K562 (cell line): ENCODE results near the gene KIF25. TPM values are rescaled to one million over a fixed set of nuclear protein-coding genes. Genes with fewer than 3 reads are reported as not detected.

Experiments used
- CREB1 ChIP-seq, 2 experiments: sonication (generic) in 1 of 2; formaldehyde crosslinking in 1 of 2; IDR thresholded peaks; 2 replicates each; pipeline versions ENCODE4 v1.6.1 to v1.8.0; 2012 to 2022; ENCODE audit warnings: inconsistent platforms in 1 of 2, mild to moderate bottlenecking in 1 of 2, missing genetic modification reagents in 1 of 2, moderate library complexity in 1 of 2
- DIDO1 ChIP-seq: fragments of 450-650 bp; IDR thresholded peaks from 2 replicates; pipeline ENCODE4 v1.6.1; 2016; ENCODE audit warnings: low read depth, missing biosample characterization, missing genetic modification characterization
- EP300 ChIP-seq: IDR thresholded peaks from 2 replicates; pipeline ENCODE4 v1.6.1; 2012; ENCODE audit warnings: low read length, improper control_type of control experiment
- ETV5 ChIP-seq: sonication (generic); formaldehyde crosslinking; IDR thresholded peaks from 2 replicates; pipeline ENCODE4 v1.4.0; 2020; ENCODE audit warnings: low read depth, mild to moderate bottlenecking, missing genetic modification reagents
- FOXA3 ChIP-seq, 2 experiments: fragments of 450-650 bp in 1 of 2; sonication (generic) in 1 of 2; formaldehyde crosslinking; IDR thresholded peaks in 1 of 2; conservative IDR thresholded peaks in 1 of 2; 2 replicates each; pipeline versions ENCODE4 v1.4.0 to v1.8.0; 2020 to 2022; ENCODE audit warnings: mild to moderate bottlenecking in 2 of 2, missing genetic modification reagents in 1 of 2
- HDAC2 ChIP-seq: fragments of 450-650 bp; IDR thresholded peaks from 2 replicates; pipeline ENCODE4 v1.6.1; 2016; ENCODE audit warnings: mild to moderate bottlenecking
- IRF2 ChIP-seq: sonication (generic); formaldehyde crosslinking; IDR thresholded peaks from 2 replicates; pipeline ENCODE4 v1.8.1; 2022; ENCODE audit warnings: mild to moderate bottlenecking, missing genetic modification reagents
- JUND ChIP-seq, 2 experiments: IDR thresholded peaks; 2 replicates in 1 of 2; 3 replicates in 1 of 2; pipeline ENCODE4 v1.6.1; 2011; ENCODE audit warnings: borderline replicate concordance in 2 of 2, low read depth in 2 of 2, low read length in 2 of 2, improper control_type of control experiment in 1 of 2, missing biosample characterization in 1 of 2, missing genetic modification characterization in 1 of 2, missing genetic modification reagents in 1 of 2
- MAFK ChIP-seq: IDR thresholded peaks from 2 replicates; pipeline ENCODE4 v1.6.1; 2011; ENCODE audit warnings: low read length, improper control_type of control experiment
- NCOR1 ChIP-seq: fragments of 450-650 bp; IDR thresholded peaks from 2 replicates; pipeline ENCODE4 v1.6.1; 2016; ENCODE audit warnings: mild to moderate bottlenecking, moderate library complexity
- PTRF ChIP-seq: fragments of 450-650 bp; IDR thresholded peaks from 2 replicates; pipeline ENCODE4 v1.6.1; 2016; ENCODE audit warnings: mild to moderate bottlenecking, missing genetic modification characterization, missing compliant biosample characterization
- SMARCC2 ChIP-seq: fragments of 450-650 bp; IDR thresholded peaks from 2 replicates; pipeline ENCODE4 v1.6.1; 2017; ENCODE audit warnings: antibody characterized with exemption, moderate library complexity, mild to moderate bottlenecking, low read depth
- SP1 ChIP-seq: sonication (generic); formaldehyde crosslinking; IDR thresholded peaks from 2 replicates; pipeline ENCODE4 v1.8.1; 2022; ENCODE audit warnings: mild to moderate bottlenecking, missing genetic modification reagents
- TCF3 ChIP-seq: sonication (generic); formaldehyde crosslinking; IDR thresholded peaks from 2 replicates; pipeline ENCODE4 v1.4.0; 2020; ENCODE audit warnings: mild to moderate bottlenecking, missing genetic modification reagents
- TOE1 ChIP-seq, 2 experiments: fragments of 450-650 bp in 1 of 2; sonication (generic) in 1 of 2; formaldehyde crosslinking in 1 of 2; IDR thresholded peaks; 2 replicates each; pipeline versions ENCODE4 v1.7.1 to v1.8.0; 2016 to 2022; ENCODE audit warnings: borderline replicate concordance in 2 of 2, mild to moderate bottlenecking in 2 of 2, antibody characterized with exemption in 1 of 2, inconsistent platforms in 1 of 2, low read depth in 1 of 2, missing genetic modification reagents in 1 of 2, moderate library complexity in 1 of 2
- ZEB2 ChIP-seq: fragments of 450-650 bp; IDR thresholded peaks from 2 replicates; pipeline ENCODE4 v1.6.1; 2016
- ZNF124 ChIP-seq: sonication (generic); formaldehyde crosslinking; IDR thresholded peaks from 2 replicates; pipeline ENCODE4 v1.8.1; 2022; ENCODE audit warnings: missing genetic modification reagents
- ZNF785 ChIP-seq: fragments of 250-450 bp; sonication (Bioruptor Pico); IDR thresholded peaks from 2 replicates; pipeline ENCODE4 v1.4.0; 2020; ENCODE audit warnings: mild to moderate bottlenecking
- polyA plus RNA-seq, 8 experiments: library from polyadenylated mRNA; depleted of rRNA in 4 of 8; stranded (reverse) in 5 of 8; unstranded in 3 of 8; fragments of >200 nt; fragmentation: Nextera tagmentation in 2 of 8; fragmentation: Illumina TruSeq in 1 of 8; extraction: Ambion mirVana in 2 of 8; extraction: Trizol in 1 of 8; gene quantifications; 2 replicates each; pipeline versions ENCODE4 v1.2.1 to v1.2.3, GENCODE V29; 2011 to 2014; ENCODE audit warnings: inconsistent platforms in 1 of 8, missing spikeins in 1 of 8
- total RNA-seq, 7 experiments: library from RNA; depleted of rRNA in 6 of 7; stranded (reverse); fragments of >200 nt in 6 of 7; fragmentation: Illumina TruSeq in 2 of 7; extraction: Trizol in 2 of 7; gene quantifications; 2 replicates each; pipeline versions ENCODE4 v1.2.1 to v1.2.3, GENCODE V29; 2011 to 2021; ENCODE audit warnings: low replicate concordance in 1 of 7
- TF ChIP-seq, protein P1 (sequence below): fragments of 200-800 bp; sonication (Bioruptor generic); IDR thresholded peaks from 2 replicates; pipeline ENCODE4 v1.6.1; 2017; ENCODE audit warnings: missing genetic modification characterization, missing compliant biosample characterization
- TF ChIP-seq, protein P2 (sequence below): fragments of 200-800 bp; sonication (Bioruptor generic); IDR thresholded peaks from 2 replicates; pipeline ENCODE4 v1.6.1; 2017; ENCODE audit warnings: missing genetic modification characterization, missing compliant biosample characterization
- TF ChIP-seq, protein P3 (sequence below), 3 experiments: fragments of 200-800 bp in 1 of 3; sonication (Bioruptor generic) in 1 of 3; sonication (generic) in 1 of 3; formaldehyde crosslinking in 1 of 3; IDR thresholded peaks; 2 replicates each; pipeline versions ENCODE4 v1.6.1 to v1.8.0; 2016 to 2022; ENCODE audit warnings: mild to moderate bottlenecking in 2 of 3, missing compliant biosample characterization in 2 of 3, missing genetic modification characterization in 2 of 3, missing genetic modification reagents in 1 of 3

Gene KIF25
- total and polyA plus RNA-seq, 9 of the 15 experiments (the other 6 are each of a cell fraction or from before 2014, with no cell fraction given) = 0.04 to 0.49 (median 0.23) TPM; not detected in 5

DNA sequence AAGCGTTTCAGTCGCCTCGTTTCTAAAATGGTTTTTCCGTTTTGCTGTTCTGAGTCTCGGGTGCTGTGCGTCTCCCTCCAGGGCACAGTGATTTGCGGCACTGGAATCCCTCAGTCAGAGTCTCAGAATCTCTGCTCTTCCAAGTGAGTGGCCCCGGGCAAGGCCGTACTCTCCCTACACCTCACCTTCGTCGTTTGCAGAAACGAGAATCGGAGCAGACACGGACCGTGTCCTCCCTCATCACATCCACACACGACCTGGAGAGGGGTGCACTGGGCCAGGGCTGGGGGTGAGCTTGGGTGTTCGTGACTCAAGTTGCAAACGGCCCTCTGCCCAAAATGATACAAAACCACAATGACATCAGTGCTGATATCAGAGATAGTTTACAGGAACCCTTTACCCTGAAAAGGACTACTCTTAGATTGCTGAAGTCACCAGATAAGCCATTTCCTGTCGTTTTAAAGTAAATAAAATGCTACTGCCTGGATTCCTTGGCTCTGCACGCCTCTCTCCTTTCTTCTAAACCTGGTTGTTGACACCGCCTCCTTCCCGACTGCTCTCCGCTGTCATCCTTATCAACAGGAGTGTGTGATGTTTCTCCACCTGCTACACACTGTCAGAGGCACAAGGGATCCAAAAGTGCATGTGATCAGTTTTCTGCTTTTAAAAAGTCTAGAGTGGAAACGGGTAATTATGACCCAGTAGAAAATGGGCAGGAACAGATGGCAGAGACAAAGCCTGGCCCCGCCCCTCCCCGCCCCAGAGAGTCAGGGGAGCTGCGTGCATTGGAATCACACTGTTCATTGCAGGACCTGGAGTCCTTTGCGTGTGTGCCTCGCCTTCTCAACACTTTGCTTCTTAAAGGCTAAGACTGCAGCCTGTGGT is 38.4 kb downstream of the KIF25 start (continued):
- TF ChIP-seq EP300 (peak; percentile 85), FOXA3 (CRISPR knock-in tag; conservative IDR thresholded peaks at IDR 0.05 in 1 of 2, IDR thresholded peaks at IDR 0.05 in 1 of 2) (peak in 1 of 2 experiments; percentile 23; a peak in 1 of 4 replicates), NCOR1 (peak; percentile 63), TCF3 (CRISPR knock-in tag) (peak; percentile 77), PTRF (tag) (no peak), ETV5 (CRISPR knock-in tag) (peak; percentile 56; the same call in 1 of the 2 replicates), SMARCC2 (peak; percentile 78; the same call in 1 of the 2 replicates), ZEB2 (peak; percentile 82), HDAC2 (0 out of 2 replicates have a peak, but pooled peaks have one; percentile 62), CREB1 (IDR thresholded peaks at IDR 0.05) (peak; percentile 70; the same call in 1 of the 2 replicates), CREB1 (CRISPR knock-in tag; IDR thresholded peaks at IDR 0.05) (peak; percentile 60), IRF2 (CRISPR knock-in tag) (no peak), JUND (IDR thresholded peaks at IDR 0.05; ENCODE audit: borderline replicate concordance, low read depth, low read length) (peak; percentile 87), JUND (tag; IDR thresholded peaks at IDR 0.05; ENCODE audit: borderline replicate concordance, low read depth, low read length) (peak; percentile 77; the same call in 1 of the 3 replicates), DIDO1 (tag) (peak; percentile 17; the same call in 1 of the 2 replicates), ZNF785 (CRISPR knock-in tag) (no peak), TOE1 (IDR thresholded peaks at IDR 0.05; ENCODE audit: borderline replicate concordance) (no peak), TOE1 (CRISPR knock-in tag; IDR thresholded peaks at IDR 0.05; ENCODE audit: borderline replicate concordance, low read depth) (no peak), ZNF124 (CRISPR knock-in tag) (no peak), MAFK (peak; percentile 2; the same call in 1 of the 2 replicates), SP1 (0 out of 2 replicates have a peak, but pooled peaks have one; percentile 21)
- TF ChIP-seq, protein P1, sequence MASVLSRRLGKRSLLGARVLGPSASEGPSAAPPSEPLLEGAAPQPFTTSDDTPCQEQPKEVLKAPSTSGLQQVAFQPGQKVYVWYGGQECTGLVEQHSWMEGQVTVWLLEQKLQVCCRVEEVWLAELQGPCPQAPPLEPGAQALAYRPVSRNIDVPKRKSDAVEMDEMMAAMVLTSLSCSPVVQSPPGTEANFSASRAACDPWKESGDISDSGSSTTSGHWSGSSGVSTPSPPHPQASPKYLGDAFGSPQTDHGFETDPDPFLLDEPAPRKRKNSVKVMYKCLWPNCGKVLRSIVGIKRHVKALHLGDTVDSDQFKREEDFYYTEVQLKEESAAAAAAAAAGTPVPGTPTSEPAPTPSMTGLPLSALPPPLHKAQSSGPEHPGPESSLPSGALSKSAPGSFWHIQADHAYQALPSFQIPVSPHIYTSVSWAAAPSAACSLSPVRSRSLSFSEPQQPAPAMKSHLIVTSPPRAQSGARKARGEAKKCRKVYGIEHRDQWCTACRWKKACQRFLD (CRISPR knock-in tag) = peak; percentile 66; the same call in 1 of the 2 replicates
- TF ChIP-seq, protein P2, sequence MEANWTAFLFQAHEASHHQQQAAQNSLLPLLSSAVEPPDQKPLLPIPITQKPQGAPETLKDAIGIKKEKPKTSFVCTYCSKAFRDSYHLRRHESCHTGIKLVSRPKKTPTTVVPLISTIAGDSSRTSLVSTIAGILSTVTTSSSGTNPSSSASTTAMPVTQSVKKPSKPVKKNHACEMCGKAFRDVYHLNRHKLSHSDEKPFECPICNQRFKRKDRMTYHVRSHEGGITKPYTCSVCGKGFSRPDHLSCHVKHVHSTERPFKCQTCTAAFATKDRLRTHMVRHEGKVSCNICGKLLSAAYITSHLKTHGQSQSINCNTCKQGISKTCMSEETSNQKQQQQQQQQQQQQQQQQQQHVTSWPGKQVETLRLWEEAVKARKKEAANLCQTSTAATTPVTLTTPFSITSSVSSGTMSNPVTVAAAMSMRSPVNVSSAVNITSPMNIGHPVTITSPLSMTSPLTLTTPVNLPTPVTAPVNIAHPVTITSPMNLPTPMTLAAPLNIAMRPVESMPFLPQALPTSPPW = peak; percentile 23; the same call in 1 of the 2 replicates
- TF ChIP-seq, protein P3, sequence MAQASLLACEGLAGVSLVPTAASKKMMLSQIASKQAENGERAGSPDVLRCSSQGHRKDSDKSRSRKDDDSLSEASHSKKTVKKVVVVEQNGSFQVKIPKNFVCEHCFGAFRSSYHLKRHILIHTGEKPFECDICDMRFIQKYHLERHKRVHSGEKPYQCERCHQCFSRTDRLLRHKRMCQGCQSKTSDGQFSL (CRISPR knock-in tag; IDR thresholded peaks at IDR 0.05) = 0 out of 2 replicates have a peak, but pooled peaks have one; percentile 13
- TF ChIP-seq, protein P3 (tag; IDR thresholded peaks at IDR 0.05) = 0 out of 4 replicates have a peak, but pooled peaks of 1 of the 2 experiments have one; percentile 1
